ENCODE measurements around the gene PSAP. TPM values are rescaled to one million over a fixed set of nuclear protein-coding genes. Genes with fewer than 3 reads are reported as not detected.
A peak's percentile ranks its signal among the peaks of the same experiment; 100 is the strongest.

The PSAP gene
- total and polyA plus RNA-seq, 4 donors = 496 to 1,828 (median 1,097) TPM

DNA sequence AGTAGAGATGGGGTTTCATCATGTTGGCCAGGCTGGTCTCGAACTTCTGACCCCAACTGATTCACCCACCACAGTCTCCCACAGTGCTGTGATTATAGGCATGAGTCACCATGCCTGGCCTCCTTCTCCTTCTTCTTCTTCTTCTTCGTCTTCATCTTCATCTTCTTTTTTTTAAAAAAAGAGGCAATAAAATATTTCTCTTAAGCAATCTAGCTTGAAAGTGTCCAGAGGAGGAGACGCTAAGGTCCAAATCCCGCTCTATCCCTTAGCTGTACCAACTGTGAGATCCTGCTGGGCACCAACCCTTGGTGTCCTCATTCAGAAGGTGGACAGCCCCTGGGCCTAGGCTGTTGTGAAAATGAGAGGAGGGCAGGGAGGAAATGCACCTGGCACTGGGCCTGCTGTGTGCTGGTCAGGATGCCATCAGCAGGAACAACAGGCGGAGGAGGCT lies 13.9 kb upstream of the PSAP start:
- Histone ChIP-seq H3K9me3 (ENCODE audit: control insufficient read depth in 4 of 4, insufficient read depth in 3 of 4, low read length in 3 of 4) (no peaks in the 10 kb centered on the region), H3K27ac (ENCODE audit: low read depth in 1 of 2, low read length in 1 of 2) (no peak overlapping the region), H3K4me1 (ENCODE audit: control insufficient read depth in 5 of 5, insufficient read depth in 5 of 5, low read length in 5 of 5) (peaks cover 0 to 10% (median 5%) of the 10 kb centered on the region in 5 donors), H3K27me3 (ENCODE audit: control insufficient read depth in 3 of 3, insufficient read depth in 3 of 3, low read length in 2 of 3) (no peaks in the 10 kb centered on the region), H3K9ac (ENCODE audit: insufficient read depth in 1 of 2, low read length in 2 of 2) (no peak overlapping the region), H3K36me3 (ENCODE audit: control insufficient read depth in 4 of 4, insufficient read depth in 4 of 4, low read length in 4 of 4) (no peaks in the 10 kb centered on the region), H3K4me3 (no peak overlapping the region)
- ATAC-seq (ENCODE audit: insufficient read depth, low FRiP score) (no peak), DNase-seq (no peak)
- TF ChIP-seq, protein P1, sequence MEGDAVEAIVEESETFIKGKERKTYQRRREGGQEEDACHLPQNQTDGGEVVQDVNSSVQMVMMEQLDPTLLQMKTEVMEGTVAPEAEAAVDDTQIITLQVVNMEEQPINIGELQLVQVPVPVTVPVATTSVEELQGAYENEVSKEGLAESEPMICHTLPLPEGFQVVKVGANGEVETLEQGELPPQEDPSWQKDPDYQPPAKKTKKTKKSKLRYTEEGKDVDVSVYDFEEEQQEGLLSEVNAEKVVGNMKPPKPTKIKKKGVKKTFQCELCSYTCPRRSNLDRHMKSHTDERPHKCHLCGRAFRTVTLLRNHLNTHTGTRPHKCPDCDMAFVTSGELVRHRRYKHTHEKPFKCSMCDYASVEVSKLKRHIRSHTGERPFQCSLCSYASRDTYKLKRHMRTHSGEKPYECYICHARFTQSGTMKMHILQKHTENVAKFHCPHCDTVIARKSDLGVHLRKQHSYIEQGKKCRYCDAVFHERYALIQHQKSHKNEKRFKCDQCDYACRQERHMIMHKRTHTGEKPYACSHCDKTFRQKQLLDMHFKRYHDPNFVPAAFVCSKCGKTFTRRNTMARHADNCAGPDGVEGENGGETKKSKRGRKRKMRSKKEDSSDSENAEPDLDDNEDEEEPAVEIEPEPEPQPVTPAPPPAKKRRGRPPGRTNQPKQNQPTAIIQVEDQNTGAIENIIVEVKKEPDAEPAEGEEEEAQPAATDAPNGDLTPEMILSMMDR (IDR thresholded peaks at IDR 0.05; ENCODE audit: control extremely low read depth, extremely low read depth) = no peak
- WGBS, 2 donors = 79% methylated on average over 5 of the region's 5 CpGs

DNA sequence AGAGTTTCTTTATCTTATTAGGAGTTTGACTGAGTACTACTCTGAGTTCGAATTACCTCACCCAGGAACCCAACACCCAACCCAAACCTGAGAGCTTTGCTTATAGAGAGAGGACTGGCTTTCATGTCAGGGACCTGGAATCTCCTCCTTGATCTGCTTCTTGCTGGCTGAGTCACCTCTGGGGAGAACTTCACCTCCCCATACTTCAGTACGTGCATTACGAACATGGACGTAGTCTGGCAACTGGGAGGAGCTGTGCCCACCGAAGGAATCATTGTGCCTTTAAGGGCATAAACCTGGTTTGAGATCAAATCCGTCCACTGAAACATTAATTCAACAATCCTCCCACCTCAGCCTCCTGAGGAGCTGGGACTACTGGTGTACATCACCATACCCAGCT lies 12.2 kb upstream of the PSAP start:
- DNase-seq (no peak), ATAC-seq (ENCODE audit: insufficient read depth, low FRiP score) (no peak)
- 92 to 97% methylated on average over 6 of the region's 6 CpGs for WGBS, 2 donors
- TF ChIP-seq, protein P1 (IDR thresholded peaks at IDR 0.05; ENCODE audit: control extremely low read depth, extremely low read depth) = no peak
- Histone ChIP-seq H3K9ac (ENCODE audit: insufficient read depth in 1 of 2, low read length in 2 of 2) (no peak overlapping the region), H3K4me3 (no peak overlapping the region), H3K27ac (ENCODE audit: low read depth in 1 of 2, low read length in 1 of 2) (no peak overlapping the region), H3K9me3 (ENCODE audit: control insufficient read depth in 4 of 4, insufficient read depth in 3 of 4, low read length in 3 of 4) (no peaks in the 10 kb centered on the region), H3K27me3 (ENCODE audit: control insufficient read depth in 3 of 3, insufficient read depth in 3 of 3, low read length in 2 of 3) (no peaks in the 10 kb centered on the region), H3K36me3 (ENCODE audit: control insufficient read depth in 4 of 4, insufficient read depth in 4 of 4, low read length in 4 of 4) (no peaks in the 10 kb centered on the region), H3K4me1 (ENCODE audit: control insufficient read depth in 5 of 5, insufficient read depth in 5 of 5, low read length in 5 of 5) (peaks cover 0 to 11% (median 5%) of the 10 kb centered on the region in 5 donors)

DNA sequence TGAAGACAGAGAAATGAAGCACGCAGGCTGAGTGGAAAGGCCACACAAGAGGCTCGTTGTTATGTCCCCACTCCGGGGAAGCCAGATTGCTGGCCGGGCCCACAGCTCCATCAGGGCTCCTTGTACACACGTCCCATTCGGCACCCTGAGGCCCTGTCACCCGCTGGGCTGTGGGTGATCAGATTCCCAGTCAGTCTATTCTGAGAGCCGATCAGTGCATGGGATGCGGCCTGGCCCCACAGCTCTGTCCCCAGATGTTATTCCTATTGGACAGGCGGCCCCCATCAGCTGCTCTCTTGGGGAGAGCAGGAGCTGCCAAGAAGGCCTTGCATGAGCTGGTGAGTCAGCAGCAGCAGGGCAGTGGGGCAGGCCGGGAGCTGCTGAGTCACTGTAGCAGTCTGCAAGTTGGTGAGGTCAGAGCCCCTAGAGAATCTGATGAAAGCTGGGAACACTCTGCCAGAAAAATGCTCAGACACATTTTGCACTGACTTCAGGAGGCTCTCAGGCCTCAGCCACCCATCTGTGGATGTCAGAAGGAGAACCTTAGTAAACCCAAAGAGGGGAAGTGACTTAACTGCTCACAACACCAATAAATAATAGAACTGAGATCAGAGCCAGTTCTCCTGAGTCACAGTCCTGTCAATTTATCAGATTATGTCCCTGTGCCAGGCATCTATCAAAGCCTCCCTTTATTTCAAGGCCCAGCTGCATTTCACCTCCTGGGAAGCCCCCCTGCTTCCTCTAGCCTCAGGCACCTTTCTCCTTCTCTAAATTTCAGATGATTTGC lies 9.4 kb upstream of the PSAP start:
- DNase-seq (peak; percentile 90 to 94 (median 91)), ATAC-seq (ENCODE audit: insufficient read depth, low FRiP score) (peak; percentile 87)
- TF ChIP-seq, protein P1 (IDR thresholded peaks at IDR 0.05; ENCODE audit: control extremely low read depth, extremely low read depth) = no peak
- Histone ChIP-seq H3K9ac (ENCODE audit: insufficient read depth in 1 of 2, low read length in 2 of 2) (no peak overlapping the region), H3K36me3 (ENCODE audit: control insufficient read depth in 4 of 4, insufficient read depth in 4 of 4, low read length in 4 of 4) (no peaks in the 10 kb centered on the region), H3K27ac (ENCODE audit: low read depth in 1 of 2, low read length in 1 of 2) (peak overlapping the region; percentile 91 to 96), H3K4me1 (ENCODE audit: control insufficient read depth in 5 of 5, insufficient read depth in 5 of 5, low read length in 5 of 5) (peaks cover 0 to 11% (median 5%) of the 10 kb centered on the region in 5 donors), H3K4me3 (no peak overlapping the region), H3K27me3 (ENCODE audit: control insufficient read depth in 3 of 3, insufficient read depth in 3 of 3, low read length in 2 of 3) (no peaks in the 10 kb centered on the region), H3K9me3 (ENCODE audit: control insufficient read depth in 4 of 4, insufficient read depth in 3 of 4, low read length in 3 of 4) (no peaks in the 10 kb centered on the region)
- 62% methylated on average over 11 of the region's 11 CpGs for WGBS, 2 donors
